KMS-11 (cell line): ENCODE results near the gene INSC.

Source experiments
- H2AFZ ChIP-seq: fragments of 200-600 bp; sonication (generic); 2 replicates; pipeline ENCODE4 v1.6.1; 2016; ENCODE audit warnings: antibody characterized with exemption, mixed run types, low read depth
- H3K27ac ChIP-seq: fragments of 200-600 bp; sonication (generic); 2 replicates; pipeline ENCODE4 v1.6.1; 2016; ENCODE audit warnings: mild to moderate bottlenecking, mixed run types
- H3K27me3 ChIP-seq: fragments of 200-600 bp; sonication (generic); 2 replicates; pipeline ENCODE4 v1.6.1; 2017; ENCODE audit warnings: mild to moderate bottlenecking, low read depth, mixed run types, moderate library complexity; ENCODE audit not compliant: insufficient read depth
- H3K36me3 ChIP-seq: fragments of 200-600 bp; sonication (generic); 2 replicates; pipeline ENCODE4 v1.6.1; 2017; ENCODE audit warnings: mild to moderate bottlenecking, mixed run types; ENCODE audit not compliant: insufficient read depth
- H3K4me1 ChIP-seq: fragments of 200-600 bp; sonication (generic); 2 replicates; pipeline ENCODE4 v1.6.1; 2016; ENCODE audit warnings: mild to moderate bottlenecking, low read depth, mixed run types; ENCODE audit not compliant: poor library complexity, severe bottlenecking
- H3K4me2 ChIP-seq: fragments of 200-600 bp; sonication (generic); 2 replicates; pipeline ENCODE4 v1.7.0; 2016; ENCODE audit warnings: mild to moderate bottlenecking, mixed run types
- H3K4me3 ChIP-seq: fragments of 200-600 bp; sonication (generic); IDR thresholded peaks from 2 replicates; pipeline ENCODE4 v1.6.1; 2017; ENCODE audit warnings: low read depth, low read length, mixed read lengths; ENCODE audit not compliant: insufficient read depth
- H3K79me2 ChIP-seq: fragments of 200-600 bp; sonication (generic); 2 replicates; pipeline ENCODE4 v1.6.1; 2016; ENCODE audit warnings: low read depth, mixed run types; ENCODE audit not compliant: insufficient read depth
- H3K9ac ChIP-seq: fragments of 200-600 bp; sonication (generic); 2 replicates; pipeline ENCODE4 v1.6.1; 2016; ENCODE audit warnings: mild to moderate bottlenecking, mixed run types
- H4K20me1 ChIP-seq: fragments of 200-600 bp; sonication (generic); 2 replicates; pipeline ENCODE4 v1.6.1; 2016; ENCODE audit warnings: mild to moderate bottlenecking, mixed run types; ENCODE audit not compliant: insufficient read depth
- CTCF ChIP-seq: fragments of 200-600 bp; sonication (generic); conservative IDR thresholded peaks from 2 replicates; pipeline ENCODE4 v1.6.1; 2017; ENCODE audit warnings: low read depth, mild to moderate bottlenecking, antibody characterized with exemption, low read length, moderate library complexity, mixed read lengths

The INSC gene

GRCh38 chr11:15127341-15127740 is 12.6 kb downstream of the INSC start:
- H3K27ac ChIP-seq = no peak overlapping the region
- no peaks in the 10 kb centered on the region for H3K79me2 ChIP-seq
- no peak overlapping the region for H2AFZ ChIP-seq
- H3K4me2 ChIP-seq = no peak overlapping the region
- H4K20me1 ChIP-seq = no peaks in the 10 kb centered on the region
- no peaks in the 10 kb centered on the region for H3K4me1 ChIP-seq
- no peak overlapping the region for H3K4me3 ChIP-seq
- H3K9ac ChIP-seq = no peak overlapping the region
- no peak for TF ChIP-seq CTCF
- H3K36me3 ChIP-seq = no peaks in the 10 kb centered on the region
- no peaks in the 10 kb centered on the region for H3K27me3 ChIP-seq

- no peak overlapping the region for H3K4me3 ChIP-seq
- no peak overlapping the region for H2AFZ ChIP-seq
- H3K36me3 ChIP-seq = no peaks in the 10 kb centered on the region
- no peaks in the 10 kb centered on the region for H3K79me2 ChIP-seq
- no peak overlapping the region for H3K4me2 ChIP-seq
- no peak overlapping the region for H3K27ac ChIP-seq
- no peaks in the 10 kb centered on the region for H4K20me1 ChIP-seq
- H3K9ac ChIP-seq = no peak overlapping the region
- H3K27me3 ChIP-seq = no peaks in the 10 kb centered on the region
- no peaks in the 10 kb centered on the region for H3K4me1 ChIP-seq
- TF ChIP-seq CTCF = no peak
Observed at GRCh38 chr11:15128621-15129020, 13.9 kb downstream of the INSC start.

GRCh38 chr11:15136166-15136565 is 21.4 kb downstream of the INSC start:
- no peak overlapping the region for H3K9ac ChIP-seq
- no peak overlapping the region for H3K4me3 ChIP-seq
- H3K27ac ChIP-seq = no peak overlapping the region
- no peaks in the 10 kb centered on the region for H4K20me1 ChIP-seq
- no peaks in the 10 kb centered on the region for H3K27me3 ChIP-seq
- no peak overlapping the region for H3K4me2 ChIP-seq
- no peak overlapping the region for H2AFZ ChIP-seq
- H3K36me3 ChIP-seq = no peaks in the 10 kb centered on the region
- TF ChIP-seq CTCF = no peak
- H3K4me1 ChIP-seq = no peaks in the 10 kb centered on the region
- no peaks in the 10 kb centered on the region for H3K79me2 ChIP-seq

- H3K27ac ChIP-seq = no peak overlapping the region
- no peaks in the 10 kb centered on the region for H3K27me3 ChIP-seq
- TF ChIP-seq CTCF = no peak
- no peaks in the 10 kb centered on the region for H4K20me1 ChIP-seq
- H3K36me3 ChIP-seq = no peaks in the 10 kb centered on the region
- H2AFZ ChIP-seq = no peak overlapping the region
- no peaks in the 10 kb centered on the region for H3K4me1 ChIP-seq
- no peaks in the 10 kb centered on the region for H3K79me2 ChIP-seq
- H3K4me3 ChIP-seq = no peak overlapping the region
- no peak overlapping the region for H3K4me2 ChIP-seq
- H3K9ac ChIP-seq = no peak overlapping the region
Observed at GRCh38 chr11:15139096-15139770, 24.5 kb downstream of the INSC start.
